ENCODE measurements around the gene DGKH.
"Not testable (repeated sequence)": the region's sequence is repeated elsewhere in the genome, so short reads cannot be mapped to it uniquely, and the experiment has no call there.

The DGKH gene

GRCh38 chr13:42174344-42175162 lies 126.1 kb downstream of the DGKH start:
- no peak for DNase-seq

DNA sequence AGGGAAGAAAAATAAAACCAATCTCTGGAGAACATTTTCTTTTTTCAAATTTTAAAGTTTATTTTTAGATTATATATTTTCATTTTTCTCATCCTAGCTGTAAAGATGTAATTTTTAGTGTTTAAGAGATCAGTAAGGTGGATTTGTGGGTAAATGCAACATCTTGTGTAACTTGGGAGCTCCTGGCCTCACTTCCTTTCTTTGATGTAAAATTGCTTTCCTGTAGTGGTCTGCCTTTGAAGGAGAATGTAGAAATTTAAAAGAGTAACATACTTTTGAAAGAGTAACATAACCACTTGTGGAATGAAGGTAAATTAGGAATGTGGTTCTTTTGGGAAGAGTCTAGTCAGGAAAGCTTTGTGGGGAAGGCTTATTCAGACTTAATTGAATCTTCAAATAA lies 127.8 kb downstream of the DGKH start:
- no peak for DNase-seq

GRCh38 chr13:42177189-42177588 lies 128.7 kb downstream of the DGKH start:
- DNase-seq = no peak

DNA sequence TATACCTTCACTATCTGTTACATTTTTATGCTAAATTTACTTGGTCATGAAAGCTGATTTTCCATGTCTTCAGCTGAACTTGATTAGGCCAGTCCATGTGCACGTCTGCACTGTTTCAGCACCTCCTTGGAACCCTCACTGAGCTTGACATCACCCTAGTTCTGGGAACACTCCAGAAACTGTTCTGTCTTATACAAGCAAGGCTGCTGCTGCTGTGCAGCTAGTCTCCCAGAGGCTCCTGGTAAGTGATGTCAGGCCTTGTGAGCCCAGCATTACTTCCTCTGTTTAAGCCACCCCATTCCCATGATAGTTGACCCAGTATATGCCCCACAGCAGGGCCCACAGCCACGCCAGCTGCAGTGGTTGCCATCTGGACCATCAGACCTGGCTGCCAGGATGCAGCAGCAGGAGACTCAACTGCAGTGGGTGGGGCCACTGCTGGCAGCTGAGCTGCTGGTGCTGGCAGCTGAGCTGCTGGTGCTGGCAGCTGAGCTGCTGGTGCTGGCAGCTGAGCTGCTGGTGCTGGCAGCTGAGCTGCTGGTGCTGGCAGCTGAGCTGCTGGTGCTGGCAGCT lies 133.0 kb downstream of the DGKH start:
- DNase-seq = no peak

- DNase-seq = no peak
Observed at GRCh38 chr13:42189061-42189460, 140.6 kb downstream of the DGKH start.

DNA sequence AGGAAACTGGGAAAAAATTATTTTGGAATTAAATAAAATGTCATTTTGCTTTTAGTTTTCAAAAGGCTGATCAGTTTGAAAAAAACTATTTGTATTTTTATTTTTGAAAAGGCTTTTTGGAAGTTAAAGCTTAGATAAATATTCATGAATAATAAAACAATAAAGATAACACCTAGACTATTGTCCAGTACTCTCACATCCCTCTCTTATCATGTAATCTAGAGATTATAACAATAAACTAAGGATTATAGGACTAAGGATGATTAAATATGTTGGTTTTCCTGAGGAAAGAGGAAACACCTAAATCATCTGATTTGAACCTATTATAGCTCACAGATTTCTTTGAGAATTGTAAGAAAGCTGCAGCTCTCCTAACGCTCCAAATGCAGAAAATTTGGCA lies 142.1 kb downstream of the DGKH start:
- DNase-seq = no peak

GRCh38 chr13:42211704-42212464 lies 163.4 kb downstream of the DGKH start:
- no peak for DNase-seq

GRCh38 chr13:42214446-42214845 lies 166.0 kb downstream of the DGKH start:
- no peak for DNase-seq

GRCh38 chr13:42215578-42216421 lies 167.4 kb downstream of the DGKH start:
- DNase-seq = peak; percentile 23

GRCh38 chr13:42216422-42216735 lies 167.9 kb downstream of the DGKH start:
- no peak for DNase-seq

DNA sequence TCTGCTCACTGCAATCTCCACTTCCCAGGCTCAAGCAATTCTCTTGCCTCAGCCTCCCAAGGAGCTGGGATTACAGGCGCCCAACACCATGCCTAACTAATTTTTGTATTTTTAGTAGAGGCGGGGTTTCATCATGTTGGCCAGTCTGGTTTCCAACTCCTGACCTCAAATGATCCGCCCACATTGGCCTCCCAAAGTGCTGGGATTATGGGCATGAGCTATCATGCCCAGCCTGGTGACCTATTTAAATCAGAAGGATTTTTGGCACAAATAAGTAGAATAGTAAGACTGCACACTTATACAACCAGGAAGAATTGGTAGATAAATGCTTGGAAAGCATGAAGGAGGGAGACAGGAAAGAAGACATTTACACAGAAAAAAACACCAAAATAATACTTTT lies 170.1 kb downstream of the DGKH start:
- no peak for DNase-seq

- no peak for DNase-seq
Observed at GRCh38 chr13:42219051-42219450, 170.6 kb downstream of the DGKH start.

DNA sequence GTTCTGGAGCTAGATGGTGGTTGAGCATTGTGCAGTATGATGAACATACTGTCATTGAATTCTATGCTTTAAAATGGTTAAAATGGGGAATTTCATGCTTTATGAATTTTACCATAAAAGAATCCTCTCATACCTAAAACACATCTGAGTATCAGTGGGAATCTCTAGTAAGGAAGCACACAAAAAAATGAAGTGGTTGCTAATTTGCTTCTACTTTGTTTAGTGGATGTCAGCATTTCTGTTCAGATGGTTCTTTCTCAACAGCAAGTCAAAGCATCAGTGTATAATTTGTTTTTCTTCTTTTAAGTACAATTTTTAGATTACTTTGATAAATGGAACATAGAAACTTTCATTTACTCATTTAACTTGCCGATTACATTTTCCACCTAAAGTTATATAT lies 171.4 kb downstream of the DGKH start:
- no peak for DNase-seq

- DNase-seq = no peak
Observed at GRCh38 chr13:42221121-42221765, 172.8 kb downstream of the DGKH start.

- DNase-seq = no peak
Observed at GRCh38 chr13:42223681-42224080, 175.2 kb downstream of the DGKH start.

GRCh38 chr13:42225051-42225450 lies 176.6 kb downstream of the DGKH start:
- DNase-seq = no peak

- DNase-seq = not testable (repeated sequence)
Observed at GRCh38 chr13:42226759-42227158, 178.3 kb downstream of the DGKH start.

GRCh38 chr13:42228527-42228926 lies 180.1 kb downstream of the DGKH start:
- DNase-seq = no peak

GRCh38 chr13:42229287-42229686 lies 180.8 kb downstream of the DGKH start:
- DNase-seq = no peak

- DNase-seq = no peak
Observed at GRCh38 chr13:42232671-42233070, 184.2 kb downstream of the DGKH start.

DNA sequence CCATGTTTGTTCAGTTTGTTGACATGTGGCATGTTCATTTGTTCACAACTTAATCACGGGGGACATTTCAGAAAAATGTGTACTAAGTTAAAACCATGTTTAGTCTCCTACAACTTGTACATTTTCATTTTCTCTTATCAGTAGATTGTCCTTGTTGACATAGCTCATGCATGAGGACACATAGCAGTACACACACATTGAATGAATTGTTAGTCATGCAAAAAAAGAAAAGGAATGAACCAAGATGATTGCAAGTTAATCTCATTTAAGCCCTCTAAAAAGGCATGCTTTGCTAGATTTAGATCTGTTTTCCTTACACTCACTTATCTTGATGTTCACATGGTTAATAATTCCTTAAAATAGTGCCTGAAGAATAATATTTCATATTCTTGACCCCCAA lies 185.3 kb downstream of the DGKH start:
- DNase-seq = no peak

GRCh38 chr13:42239161-42239560 lies 190.7 kb downstream of the DGKH start:
- DNase-seq = no peak

- no peak for DNase-seq
Observed at GRCh38 chr13:42239644-42240043, 191.2 kb downstream of the DGKH start.
